ENCODE measurements around the gene SRMS. TPM values are rescaled to one million over a fixed set of nuclear protein-coding genes. Genes with fewer than 3 reads are reported as not detected.

Gene SRMS
- total RNA-seq, 4 donors from 2014 or later, result not detected

DNA sequence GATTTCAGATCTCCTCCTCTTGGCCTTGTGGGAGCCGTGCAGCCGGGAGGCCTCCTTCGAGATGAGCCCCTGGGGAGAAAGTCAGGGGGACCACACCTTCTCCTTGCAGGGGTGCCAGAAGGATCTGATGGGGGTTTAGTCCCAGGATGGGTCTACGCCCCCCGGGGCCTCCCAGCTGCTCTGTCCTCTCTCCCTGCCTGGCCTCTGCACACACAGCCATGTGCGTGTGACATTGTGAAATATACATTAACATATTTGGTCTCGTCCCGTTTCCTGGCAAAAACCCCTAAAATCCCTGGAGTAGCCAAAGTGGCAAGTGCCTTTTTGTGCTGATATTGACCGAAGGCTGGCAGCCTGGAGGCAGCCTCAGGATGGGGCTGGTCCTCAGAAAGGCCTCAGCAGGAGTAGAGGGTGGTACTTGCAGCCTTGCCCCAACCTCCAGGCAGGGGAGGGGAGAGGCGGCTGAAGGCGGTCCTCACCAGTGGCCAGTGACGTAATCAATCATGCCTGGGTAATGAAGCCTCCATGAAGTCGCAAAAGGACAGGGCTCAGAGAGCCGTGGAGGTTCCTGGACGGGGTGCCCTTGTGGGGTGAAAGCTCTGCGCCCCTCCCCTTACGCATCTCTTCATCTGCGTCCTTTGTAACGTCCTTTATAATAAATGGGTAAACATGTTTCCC, 31.6 kb upstream of the SRMS start:
- intact Hi-C loops (cut with DNase I; ENCODE audit: low total_unique reads), result no loop called here
- TF ChIP-seq, protein P1, sequence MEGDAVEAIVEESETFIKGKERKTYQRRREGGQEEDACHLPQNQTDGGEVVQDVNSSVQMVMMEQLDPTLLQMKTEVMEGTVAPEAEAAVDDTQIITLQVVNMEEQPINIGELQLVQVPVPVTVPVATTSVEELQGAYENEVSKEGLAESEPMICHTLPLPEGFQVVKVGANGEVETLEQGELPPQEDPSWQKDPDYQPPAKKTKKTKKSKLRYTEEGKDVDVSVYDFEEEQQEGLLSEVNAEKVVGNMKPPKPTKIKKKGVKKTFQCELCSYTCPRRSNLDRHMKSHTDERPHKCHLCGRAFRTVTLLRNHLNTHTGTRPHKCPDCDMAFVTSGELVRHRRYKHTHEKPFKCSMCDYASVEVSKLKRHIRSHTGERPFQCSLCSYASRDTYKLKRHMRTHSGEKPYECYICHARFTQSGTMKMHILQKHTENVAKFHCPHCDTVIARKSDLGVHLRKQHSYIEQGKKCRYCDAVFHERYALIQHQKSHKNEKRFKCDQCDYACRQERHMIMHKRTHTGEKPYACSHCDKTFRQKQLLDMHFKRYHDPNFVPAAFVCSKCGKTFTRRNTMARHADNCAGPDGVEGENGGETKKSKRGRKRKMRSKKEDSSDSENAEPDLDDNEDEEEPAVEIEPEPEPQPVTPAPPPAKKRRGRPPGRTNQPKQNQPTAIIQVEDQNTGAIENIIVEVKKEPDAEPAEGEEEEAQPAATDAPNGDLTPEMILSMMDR (IDR thresholded peaks at IDR 0.05 in 4 of 5, conservative IDR thresholded peaks at IDR 0.05 in 1 of 5), result no peak
- TF ChIP-seq POLR2A (IDR thresholded peaks at IDR 0.05), result no peak
- H3K4me1 ChIP-seq, result peaks cover 8 to 14% of the 10 kb centered on the region in 2 donors
- ATAC-seq (no peak), DNase-seq (no peak)
- no peak overlapping the region for H3K27ac ChIP-seq
- H3K27me3 ChIP-seq, result no peaks in the 10 kb centered on the region
- H3K9me3 ChIP-seq, result no peaks in the 10 kb centered on the region
- no peaks in the 10 kb centered on the region for H3K36me3 ChIP-seq
- H3K4me3 ChIP-seq, result no peak overlapping the region
- in situ Hi-C loops (cut with MboI; ENCODE audit: low sequenced_read_pairs in 4 of 4), result no loop called here

DNA sequence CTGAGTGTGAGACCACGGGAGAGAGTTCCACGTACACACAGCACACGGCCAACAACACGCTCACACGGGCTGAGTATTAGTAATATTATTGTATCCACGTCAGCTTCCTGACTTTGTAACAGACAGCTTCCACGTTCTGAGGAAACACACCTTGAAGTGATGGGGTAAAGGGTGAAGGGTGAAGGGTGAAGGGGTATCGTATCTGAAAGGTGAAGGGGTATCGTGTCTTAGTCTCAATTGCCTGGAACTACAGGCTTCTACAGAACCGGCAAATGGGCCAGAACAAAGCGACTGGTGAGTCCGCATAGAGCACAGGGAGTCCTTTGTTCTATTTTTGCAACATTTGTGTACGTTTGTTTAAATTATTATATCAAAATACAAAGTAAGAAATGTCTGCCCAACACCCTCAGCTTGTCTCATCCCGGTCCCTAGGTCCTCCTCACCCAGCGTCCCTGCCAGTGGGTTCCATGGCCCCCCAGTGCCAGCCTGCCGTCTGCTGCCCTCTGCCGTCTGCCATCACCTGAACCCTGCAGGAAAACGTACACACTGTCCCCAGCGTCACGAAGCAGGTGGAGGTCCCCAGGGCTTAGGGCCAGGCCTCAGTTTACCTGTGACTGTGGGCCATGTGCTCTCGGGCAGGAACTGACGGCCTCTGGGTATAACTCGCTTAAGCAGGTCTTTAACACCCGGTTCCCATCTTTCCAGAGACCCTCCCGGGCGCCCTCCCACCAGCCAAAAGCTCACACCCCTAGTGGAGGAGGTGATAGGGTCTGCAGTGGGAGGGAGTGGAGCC, 30.9 kb upstream of the SRMS start:
- no peak for TF ChIP-seq POLR2A (IDR thresholded peaks at IDR 0.05)
- TF ChIP-seq, protein P1 (IDR thresholded peaks at IDR 0.05 in 4 of 5, conservative IDR thresholded peaks at IDR 0.05 in 1 of 5), result no peak
- DNase-seq (no peak), ATAC-seq (no peak)
- Histone ChIP-seq H3K36me3 (no peaks in the 10 kb centered on the region), H3K9me3 (no peaks in the 10 kb centered on the region), H3K27me3 (peaks cover 0 to 4% (median 2%) of the 10 kb centered on the region in 3 donors), H3K4me3 (no peak overlapping the region), H3K4me1 (peaks cover 8 to 16% of the 10 kb centered on the region in 2 donors), H3K27ac (no peak overlapping the region)
- intact Hi-C loops (cut with DNase I; ENCODE audit: low total_unique reads), result no loop called here
- in situ Hi-C loops (cut with MboI; ENCODE audit: low sequenced_read_pairs in 4 of 4), result no loop called here

DNA sequence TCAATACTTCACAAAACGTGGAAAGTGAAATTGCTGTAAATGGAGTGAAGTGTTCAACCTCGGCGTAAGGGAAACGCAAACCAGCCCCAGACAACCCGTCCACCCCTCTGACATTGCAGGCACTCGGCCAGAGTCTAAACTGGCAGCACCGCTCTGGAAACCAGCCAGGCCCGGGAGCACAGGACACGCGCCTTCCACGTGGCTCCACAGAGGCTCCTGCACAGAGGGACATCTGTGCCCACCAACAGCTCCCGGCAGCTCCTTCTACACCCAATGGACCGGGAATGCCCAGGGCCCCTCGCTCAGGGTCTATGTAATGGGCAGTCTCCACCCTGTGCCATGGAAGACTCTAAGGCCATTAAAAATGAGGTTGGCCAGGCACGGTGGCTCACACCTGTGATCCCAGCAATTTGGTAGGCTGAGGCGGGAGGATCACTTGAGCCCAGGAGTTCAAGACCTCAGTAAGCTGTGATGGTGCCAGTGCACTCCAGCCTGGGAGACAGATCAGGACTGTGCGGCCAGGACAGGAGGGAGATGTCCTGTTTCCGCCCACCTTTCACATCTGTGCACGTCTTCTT, 29.9 kb upstream of the SRMS start:
- peak overlapping the region in 2 of 4 donors; percentile 14 for H3K27ac ChIP-seq
- DNase-seq (peak; percentile 22 to 61), ATAC-seq (peak; percentile 57 to 66)
- no peaks in the 10 kb centered on the region for H3K9me3 ChIP-seq
- TF ChIP-seq, protein P1 (IDR thresholded peaks at IDR 0.05 in 4 of 5, conservative IDR thresholded peaks at IDR 0.05 in 1 of 5), result no peak
- no peak for TF ChIP-seq POLR2A (IDR thresholded peaks at IDR 0.05)
- H3K27me3 ChIP-seq, result peaks cover 3 to 12% (median 9%) of the 10 kb centered on the region in 3 donors
- intact Hi-C loops (cut with DNase I; ENCODE audit: low total_unique reads) (no loop called here), in situ Hi-C loops (cut with MboI; ENCODE audit: low sequenced_read_pairs in 4 of 4) (no loop called here)
- no peaks in the 10 kb centered on the region for H3K36me3 ChIP-seq
- H3K4me1 ChIP-seq, result peaks cover 8 to 19% of the 10 kb centered on the region in 2 donors
- H3K4me3 ChIP-seq, result peak overlapping the region in 1 of 4 donors; percentile 25

DNA sequence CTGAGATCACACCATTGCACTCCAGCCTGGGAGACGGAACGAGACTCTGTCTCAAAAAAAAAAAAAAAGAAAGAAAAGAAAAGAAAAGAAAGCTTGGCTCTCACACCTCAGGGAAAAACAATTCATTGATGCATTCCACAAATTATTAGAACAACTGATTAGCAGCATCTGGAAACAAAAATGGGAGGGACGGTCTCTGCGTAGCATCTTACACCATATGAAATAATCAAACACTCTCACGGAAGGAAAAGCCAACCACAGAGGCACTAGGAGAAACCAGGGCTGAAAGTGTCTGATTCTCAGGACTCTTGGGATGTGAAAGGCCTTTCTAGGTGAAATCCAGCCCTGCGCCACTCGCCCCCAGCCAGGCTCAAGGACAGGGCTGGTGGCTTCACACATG, 28.8 kb upstream of the SRMS start:
- Histone ChIP-seq H3K9me3 (no peaks in the 10 kb centered on the region), H3K4me1 (peaks cover 8 to 19% of the 10 kb centered on the region in 2 donors), H3K4me3 (no peak overlapping the region), H3K27ac (no peak overlapping the region), H3K36me3 (no peaks in the 10 kb centered on the region), H3K27me3 (peaks cover 3 to 12% (median 10%) of the 10 kb centered on the region in 3 donors)
- intact Hi-C loops (cut with DNase I; ENCODE audit: low total_unique reads), result no loop called here
- TF ChIP-seq POLR2A (IDR thresholded peaks at IDR 0.05), result no peak
- TF ChIP-seq, protein P1 (IDR thresholded peaks at IDR 0.05 in 4 of 5, conservative IDR thresholded peaks at IDR 0.05 in 1 of 5), result no peak
- DNase-seq, result no peak
- in situ Hi-C loops (cut with MboI; ENCODE audit: low sequenced_read_pairs in 4 of 4), result no loop called here
- ATAC-seq, result no peak

All from gastrocnemius medialis (tissue), 4 donors.